Lung microvascular endothelial cell (primary cell): ENCODE measurements around the gene PPP5C. TPM values are rescaled to one million over a fixed set of nuclear protein-coding genes. Genes with fewer than 3 reads are reported as not detected.
"Not testable (repeated sequence)": the region's sequence is repeated elsewhere in the genome, so short reads cannot be mapped to it uniquely, and the experiment has no call there.

ENCODE experiments used
- DNase-seq, 2 donors: peaks; one replicate each; pipeline versions ENCODE4 v3.0.0 to v3.0.0-alpha.2; 2010; ENCODE audit warnings: low read depth in 2 of 2
- total RNA-seq: library from RNA; depleted of rRNA; stranded (reverse); fragments of >200 nt; gene quantifications from 2 replicates; pipeline ENCODE4 v1.2.1, GENCODE V29; 2014

Gene PPP5C
- total RNA-seq, 1 donor from 2014 or later: 61.3 TPM

GRCh38 chr19:46364359-46364758 lies 17.5 kb downstream of the PPP5C start:
- no peak for DNase-seq

- DNase-seq: no peak
Measured at GRCh38 chr19:46365561-46365960, 18.7 kb downstream of the PPP5C start.

GRCh38 chr19:46366620-46367292 lies 19.9 kb downstream of the PPP5C start:
- no peak for DNase-seq

GRCh38 chr19:46367426-46367825 lies 20.5 kb downstream of the PPP5C start:
- no peak for DNase-seq

- no peak for DNase-seq
Measured at GRCh38 chr19:46368116-46368515, 21.2 kb downstream of the PPP5C start.

- DNase-seq: no peak
Measured at GRCh38 chr19:46369817-46370216, 22.9 kb downstream of the PPP5C start.

- DNase-seq: peak; percentile 52 to 62
Measured at GRCh38 chr19:46371371-46371901, 24.5 kb downstream of the PPP5C start.

- peak; percentile 29 to 52 for DNase-seq
Measured at GRCh38 chr19:46372901-46373490, 26.1 kb downstream of the PPP5C start.

- DNase-seq: peak; percentile 50 to 74
Measured at GRCh38 chr19:46373491-46374359, 26.8 kb downstream of the PPP5C start.

- DNase-seq: no peak
Measured at GRCh38 chr19:46374536-46375475, 27.9 kb downstream of the PPP5C start.

- not testable (repeated sequence) for DNase-seq
Measured at GRCh38 chr19:46375476-46376067, 28.7 kb downstream of the PPP5C start.

- no peak for DNase-seq
Measured at GRCh38 chr19:46376241-46377153, 29.6 kb downstream of the PPP5C start.

- peak; percentile 26 to 62 for DNase-seq
Measured at GRCh38 chr19:46378268-46378667, 31.4 kb downstream of the PPP5C start.

GRCh38 chr19:46380690-46381089 lies 33.8 kb downstream of the PPP5C start:
- DNase-seq: no peak

- DNase-seq: no peak
Measured at GRCh38 chr19:46381346-46381745, 34.5 kb downstream of the PPP5C start.

GRCh38 chr19:46381756-46382345 lies 35.0 kb downstream of the PPP5C start:
- no peak for DNase-seq

- no peak for DNase-seq
Measured at GRCh38 chr19:46383171-46383815, 36.4 kb downstream of the PPP5C start.

GRCh38 chr19:46383846-46384245 lies 37.0 kb downstream of the PPP5C start:
- DNase-seq: no peak

GRCh38 chr19:46384396-46384795 lies 37.5 kb downstream of the PPP5C start:
- DNase-seq: no peak
